GM19193 (cell line): ENCODE data around the gene PLCL2.

Experiments used
- POLR2A ChIP-seq: IDR thresholded peaks from 4 replicates; pipeline ENCODE4 v1.6.1; 2011; ENCODE audit not compliant: insufficient read depth, insufficient read length; ENCODE audit errors: extremely low read depth

PLCL2 gene

GRCh38 chr3:16897254-16897926 is 12.6 kb downstream of the PLCL2 start:
- TF ChIP-seq POLR2A = no peak

- TF ChIP-seq POLR2A = no peak
These were observed 14.0 kb downstream of the PLCL2 start for GRCh38 chr3:16898595-16899395.

- TF ChIP-seq POLR2A = no peak
These were observed 15.2 kb downstream of the PLCL2 start for GRCh38 chr3:16899919-16900318.

GRCh38 chr3:16900779-16901440 is 16.2 kb downstream of the PLCL2 start:
- TF ChIP-seq POLR2A = no peak

GRCh38 chr3:16904423-16905417 is 20.0 kb downstream of the PLCL2 start:
- TF ChIP-seq POLR2A = no peak

- no peak for TF ChIP-seq POLR2A
These were observed 20.9 kb downstream of the PLCL2 start for GRCh38 chr3:16905704-16906103.

GRCh38 chr3:16906682-16907081 is 21.9 kb downstream of the PLCL2 start:
- TF ChIP-seq POLR2A = no peak

- TF ChIP-seq POLR2A = no peak
These were observed 22.5 kb downstream of the PLCL2 start for GRCh38 chr3:16907243-16907642.

- no peak for TF ChIP-seq POLR2A
These were observed 23.5 kb downstream of the PLCL2 start for GRCh38 chr3:16908016-16908807.

GRCh38 chr3:16908896-16909295 is 24.1 kb downstream of the PLCL2 start:
- TF ChIP-seq POLR2A = no peak

GRCh38 chr3:16909802-16910201 is 25.0 kb downstream of the PLCL2 start:
- TF ChIP-seq POLR2A = no peak

- no peak for TF ChIP-seq POLR2A
These were observed 25.5 kb downstream of the PLCL2 start for GRCh38 chr3:16910207-16910606.

GRCh38 chr3:16911916-16912315 is 27.2 kb downstream of the PLCL2 start:
- no peak for TF ChIP-seq POLR2A
